Activated naive CD8-positive, alpha-beta T cell (primary cell): ENCODE measurements around the gene SIGLEC6.

Source experiments
- H3K27ac Mint-ChIP-seq: one replicate; pipeline ENCODE4 v1.8.0; 2021; ENCODE audit warnings: mixed read lengths
- H3K27me3 Mint-ChIP-seq: one replicate; pipeline ENCODE4 v1.8.0; 2021; ENCODE audit warnings: mixed read lengths
- H3K36me3 Mint-ChIP-seq: one replicate; pipeline ENCODE4 v1.8.0; 2021; ENCODE audit warnings: mixed read lengths
- H3K4me1 Mint-ChIP-seq: one replicate; pipeline ENCODE4 v1.8.0; 2021; ENCODE audit warnings: low read depth, mixed read lengths
- H3K4me3 Mint-ChIP-seq: one replicate; pipeline ENCODE4 v1.8.0; 2021; ENCODE audit warnings: mild to moderate bottlenecking, mixed read lengths
- H3K9me3 Mint-ChIP-seq: one replicate; pipeline ENCODE4 v1.8.0; 2021; ENCODE audit warnings: low read depth, mixed read lengths

SIGLEC6 gene

GRCh38 chr19:51552996-51553725 lies 21.7 kb upstream of the SIGLEC6 start:
- peaks cover 28% of the 10 kb centered on the region for H3K27me3 Mint-ChIP-seq
- H3K4me1 Mint-ChIP-seq: peaks cover 24% of the 10 kb centered on the region

GRCh38 chr19:51552608-51552995 lies 21.1 kb upstream of the SIGLEC6 start:
- H3K36me3 Mint-ChIP-seq: no peaks in the 10 kb centered on the region

More at GRCh38 chr19:51552996-51553725, 21.7 kb upstream of the SIGLEC6 start:
- H3K9me3 Mint-ChIP-seq: no peaks in the 10 kb centered on the region
- no peaks in the 10 kb centered on the region for H3K36me3 Mint-ChIP-seq
- no peak overlapping the region for H3K27ac Mint-ChIP-seq
- no peak overlapping the region for H3K4me3 Mint-ChIP-seq

GRCh38 chr19:51551673-51552432 lies 20.4 kb upstream of the SIGLEC6 start:
- no peaks in the 10 kb centered on the region for H3K36me3 Mint-ChIP-seq
- no peak overlapping the region for H3K27ac Mint-ChIP-seq
- no peak overlapping the region for H3K4me3 Mint-ChIP-seq
- peaks cover 30% of the 10 kb centered on the region for H3K4me1 Mint-ChIP-seq
- H3K9me3 Mint-ChIP-seq: no peaks in the 10 kb centered on the region
- peaks cover 29% of the 10 kb centered on the region for H3K27me3 Mint-ChIP-seq

More at GRCh38 chr19:51552608-51552995, 21.1 kb upstream of the SIGLEC6 start:
- H3K27me3 Mint-ChIP-seq: peaks cover 29% of the 10 kb centered on the region
- H3K9me3 Mint-ChIP-seq: no peaks in the 10 kb centered on the region
- no peak overlapping the region for H3K27ac Mint-ChIP-seq
- H3K4me3 Mint-ChIP-seq: no peak overlapping the region
- peaks cover 29% of the 10 kb centered on the region for H3K4me1 Mint-ChIP-seq

GRCh38 chr19:51550848-51551672 lies 19.6 kb upstream of the SIGLEC6 start:
- no peak overlapping the region for H3K4me3 Mint-ChIP-seq
- H3K27ac Mint-ChIP-seq: no peak overlapping the region
- no peaks in the 10 kb centered on the region for H3K9me3 Mint-ChIP-seq
- peaks cover 31% of the 10 kb centered on the region for H3K27me3 Mint-ChIP-seq
- H3K36me3 Mint-ChIP-seq: no peaks in the 10 kb centered on the region
- peaks cover 37% of the 10 kb centered on the region for H3K4me1 Mint-ChIP-seq

GRCh38 chr19:51549533-51550324 lies 18.3 kb upstream of the SIGLEC6 start:
- Mint-ChIP-seq H3K9me3 (no peaks in the 10 kb centered on the region), H3K36me3 (no peaks in the 10 kb centered on the region), H3K27me3 (peaks cover 26% of the 10 kb centered on the region), H3K27ac (no peak overlapping the region), H3K4me1 (peaks cover 37% of the 10 kb centered on the region), H3K4me3 (no peak overlapping the region)

- H3K27me3 Mint-ChIP-seq: peaks cover 22% of the 10 kb centered on the region
- no peak overlapping the region for H3K27ac Mint-ChIP-seq
- no peaks in the 10 kb centered on the region for H3K36me3 Mint-ChIP-seq
- H3K4me1 Mint-ChIP-seq: peaks cover 37% of the 10 kb centered on the region
- no peaks in the 10 kb centered on the region for H3K9me3 Mint-ChIP-seq
- H3K4me3 Mint-ChIP-seq: no peak overlapping the region
Observed at GRCh38 chr19:51548891-51549305, 17.4 kb upstream of the SIGLEC6 start.

GRCh38 chr19:51548213-51548651 lies 16.8 kb upstream of the SIGLEC6 start:
- H3K36me3 Mint-ChIP-seq: no peaks in the 10 kb centered on the region
- H3K9me3 Mint-ChIP-seq: no peaks in the 10 kb centered on the region
- no peak overlapping the region for H3K27ac Mint-ChIP-seq
- peaks cover 37% of the 10 kb centered on the region for H3K4me1 Mint-ChIP-seq
- H3K4me3 Mint-ChIP-seq: no peak overlapping the region
- H3K27me3 Mint-ChIP-seq: peaks cover 22% of the 10 kb centered on the region

GRCh38 chr19:51547397-51548212 lies 16.1 kb upstream of the SIGLEC6 start:
- no peak overlapping the region for H3K4me3 Mint-ChIP-seq
- H3K27ac Mint-ChIP-seq: peak overlapping the region; percentile 19
- H3K36me3 Mint-ChIP-seq: no peaks in the 10 kb centered on the region
- peaks cover 35% of the 10 kb centered on the region for H3K4me1 Mint-ChIP-seq
- H3K27me3 Mint-ChIP-seq: peaks cover 20% of the 10 kb centered on the region
- no peaks in the 10 kb centered on the region for H3K9me3 Mint-ChIP-seq

GRCh38 chr19:51546650-51547396 lies 15.4 kb upstream of the SIGLEC6 start:
- no peak overlapping the region for H3K4me3 Mint-ChIP-seq
- no peaks in the 10 kb centered on the region for H3K9me3 Mint-ChIP-seq
- H3K27ac Mint-ChIP-seq: no peak overlapping the region
- no peaks in the 10 kb centered on the region for H3K36me3 Mint-ChIP-seq
- peaks cover 17% of the 10 kb centered on the region for H3K27me3 Mint-ChIP-seq
- peaks cover 28% of the 10 kb centered on the region for H3K4me1 Mint-ChIP-seq

- Mint-ChIP-seq H3K27ac (no peak overlapping the region), H3K36me3 (no peaks in the 10 kb centered on the region), H3K9me3 (no peaks in the 10 kb centered on the region), H3K27me3 (peaks cover 17% of the 10 kb centered on the region), H3K4me3 (no peak overlapping the region), H3K4me1 (peaks cover 22% of the 10 kb centered on the region)
Observed at GRCh38 chr19:51546107-51546649, 14.7 kb upstream of the SIGLEC6 start.

- H3K27me3 Mint-ChIP-seq: peaks cover 23% of the 10 kb centered on the region
- H3K4me3 Mint-ChIP-seq: no peak overlapping the region
- H3K36me3 Mint-ChIP-seq: no peaks in the 10 kb centered on the region
- H3K9me3 Mint-ChIP-seq: no peaks in the 10 kb centered on the region
- peaks cover 14% of the 10 kb centered on the region for H3K4me1 Mint-ChIP-seq
- no peak overlapping the region for H3K27ac Mint-ChIP-seq
Observed at GRCh38 chr19:51544038-51544437, 12.6 kb upstream of the SIGLEC6 start.

GRCh38 chr19:51542699-51543098 lies 11.2 kb upstream of the SIGLEC6 start:
- H3K36me3 Mint-ChIP-seq: no peaks in the 10 kb centered on the region
- H3K4me1 Mint-ChIP-seq: peaks cover 9% of the 10 kb centered on the region
- H3K27me3 Mint-ChIP-seq: peaks cover 22% of the 10 kb centered on the region
- H3K9me3 Mint-ChIP-seq: no peaks in the 10 kb centered on the region
- no peak overlapping the region for H3K4me3 Mint-ChIP-seq
- H3K27ac Mint-ChIP-seq: no peak overlapping the region
